HG02678 (cell line): ENCODE data around the gene HEATR1.
"Not testable (repeated sequence)": the region's sequence is repeated elsewhere in the genome, so short reads cannot be mapped to it uniquely, and the experiment has no call there.

ENCODE experiments used
- ATAC-seq: cut with Tn5 transposase; IDR thresholded peaks from one replicate; pipeline ENCODE4 v1.9.1; 2021; ENCODE audit warnings: mild to moderate bottlenecking, moderate library complexity; ENCODE audit not compliant: unreplicated experiment

The HEATR1 gene

DNA sequence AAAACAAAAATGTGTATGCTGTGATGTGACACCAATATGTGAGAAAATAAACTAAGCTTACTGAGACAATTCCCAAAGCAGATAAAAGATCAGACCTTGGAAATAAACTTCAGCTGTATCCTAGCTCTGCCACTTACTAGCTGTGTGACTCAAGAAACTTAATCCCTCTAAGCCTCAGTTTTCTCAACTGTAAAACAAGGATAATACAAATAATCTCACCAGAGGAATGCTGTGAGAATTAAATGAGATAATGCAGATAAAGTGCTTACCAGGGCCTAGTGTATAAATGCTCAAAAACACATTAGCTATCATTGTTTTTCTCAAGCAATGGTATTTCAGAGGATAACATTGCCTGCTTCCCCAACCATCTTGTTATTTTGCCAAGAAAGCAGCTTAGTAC, 2.1 kb downstream of the HEATR1 start:
- no peak for ATAC-seq

DNA sequence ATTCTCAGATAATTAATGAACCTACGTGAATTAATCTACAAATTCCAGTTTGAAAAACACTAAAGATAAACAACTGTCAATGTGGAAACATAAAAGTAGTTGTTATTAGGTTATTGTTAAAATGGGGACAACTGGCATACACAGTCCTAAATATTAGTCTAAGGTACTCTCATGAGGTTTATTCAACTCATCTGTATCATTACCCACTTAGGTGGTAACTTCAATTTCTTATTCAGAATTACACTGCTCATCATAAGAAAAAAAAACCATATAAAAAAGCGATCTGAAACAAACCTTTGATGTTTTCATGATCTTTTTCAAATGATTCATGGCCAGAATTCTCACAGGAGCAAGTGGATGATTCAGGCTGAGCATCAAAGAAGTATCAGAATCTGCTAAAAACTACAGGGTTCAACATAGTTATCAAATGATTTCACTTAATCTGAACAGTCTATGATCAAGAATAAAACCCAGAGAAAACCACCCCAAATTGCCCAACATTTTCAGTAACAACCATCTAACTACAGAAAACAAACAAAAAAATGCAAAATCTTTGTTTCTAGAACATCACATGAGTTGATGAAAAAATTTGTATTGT, 13.7 kb downstream of the HEATR1 start:
- ATAC-seq, result no peak

GRCh38 chr1:236589531-236589930, 14.8 kb downstream of the HEATR1 start:
- ATAC-seq, result no peak

DNA sequence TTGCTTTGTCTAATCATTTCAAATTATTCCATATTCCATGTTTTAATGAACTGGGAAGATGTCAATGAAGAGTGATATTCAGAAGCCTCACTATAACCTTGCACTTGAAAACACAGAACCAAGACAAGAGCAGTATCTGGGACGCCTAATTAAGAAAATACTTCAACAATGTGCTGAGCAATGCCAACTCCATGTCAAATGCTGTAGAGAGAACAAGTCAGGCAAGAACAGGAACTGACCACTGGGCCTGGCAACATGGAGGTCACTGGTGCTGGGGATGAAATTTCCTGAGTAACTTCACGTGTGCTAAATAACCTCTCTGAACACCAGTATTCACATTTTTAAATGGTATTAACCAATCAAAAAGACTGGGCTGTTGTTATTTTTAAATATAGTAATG, 22.8 kb downstream of the HEATR1 start:
- no peak for ATAC-seq

- ATAC-seq, result not testable (repeated sequence)
Measured at GRCh38 chr1:236580404-236580803, 23.9 kb downstream of the HEATR1 start.

DNA sequence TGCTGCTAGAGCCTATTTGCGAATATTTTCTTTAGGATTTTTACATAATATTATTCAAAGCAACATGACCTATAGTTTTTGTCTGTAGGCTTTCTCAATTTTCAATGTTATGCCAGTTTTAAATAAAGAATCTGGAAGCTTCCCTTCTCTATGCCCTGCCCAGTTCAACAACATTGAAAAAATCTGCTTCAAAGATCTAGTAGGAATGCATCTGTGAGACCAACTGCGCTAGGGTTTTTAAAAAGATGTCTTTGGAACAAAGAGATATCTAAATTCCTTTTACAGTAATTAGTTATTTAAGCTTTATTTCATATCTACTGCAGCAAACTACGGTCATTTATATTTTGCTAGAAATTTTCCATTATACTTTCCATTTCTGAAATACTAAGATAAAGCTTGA, 25.7 kb downstream of the HEATR1 start:
- ATAC-seq, result no peak

GRCh38 chr1:236577041-236577440, 27.3 kb downstream of the HEATR1 start:
- ATAC-seq, result not testable (repeated sequence)

- ATAC-seq, result no peak
Measured at GRCh38 chr1:236576004-236576403, 28.3 kb downstream of the HEATR1 start.

DNA sequence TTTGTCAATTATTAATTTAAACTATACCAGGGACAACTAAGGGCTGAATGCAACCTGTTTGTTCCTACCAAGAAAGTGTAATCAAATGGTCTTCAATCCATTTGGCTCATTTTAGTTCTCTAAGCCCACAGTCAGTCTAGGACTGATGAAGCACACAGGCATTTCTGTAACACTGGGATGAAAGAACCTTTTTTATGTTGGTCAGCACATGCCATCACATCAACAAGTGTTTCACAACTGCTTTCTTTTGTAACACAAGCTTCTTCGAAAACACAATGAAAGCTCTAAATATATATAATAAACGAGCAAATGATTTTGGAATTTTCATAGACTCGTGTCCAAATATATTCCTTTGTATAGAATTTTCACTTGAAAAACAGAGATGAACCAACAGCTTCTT, 28.8 kb downstream of the HEATR1 start:
- no peak for ATAC-seq

- no peak for ATAC-seq
Measured at GRCh38 chr1:236568285-236568894, 35.9 kb downstream of the HEATR1 start.

DNA sequence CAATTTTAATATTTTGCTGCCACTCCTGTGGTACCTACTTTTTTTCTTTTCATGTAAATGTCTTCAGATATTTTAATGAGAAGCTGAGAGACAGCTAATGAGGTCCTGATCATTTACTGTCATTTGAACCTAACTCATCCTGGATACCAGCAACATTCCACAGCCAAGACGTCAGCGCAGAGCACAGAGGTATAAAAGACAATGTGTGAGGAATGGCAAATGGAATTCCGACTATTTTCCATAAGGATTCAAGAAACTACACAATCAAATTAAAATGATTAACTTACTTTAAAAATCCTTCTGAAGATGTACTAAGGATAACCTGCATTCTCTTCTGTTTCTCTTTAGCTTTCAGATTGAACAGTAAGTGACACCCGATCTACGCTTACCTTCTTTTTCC, 38.8 kb downstream of the HEATR1 start:
- no peak for ATAC-seq

- ATAC-seq, result no peak
Measured at GRCh38 chr1:236561976-236562375, 42.3 kb downstream of the HEATR1 start.

GRCh38 chr1:236560213-236560771, 44.0 kb downstream of the HEATR1 start:
- no peak for ATAC-seq

DNA sequence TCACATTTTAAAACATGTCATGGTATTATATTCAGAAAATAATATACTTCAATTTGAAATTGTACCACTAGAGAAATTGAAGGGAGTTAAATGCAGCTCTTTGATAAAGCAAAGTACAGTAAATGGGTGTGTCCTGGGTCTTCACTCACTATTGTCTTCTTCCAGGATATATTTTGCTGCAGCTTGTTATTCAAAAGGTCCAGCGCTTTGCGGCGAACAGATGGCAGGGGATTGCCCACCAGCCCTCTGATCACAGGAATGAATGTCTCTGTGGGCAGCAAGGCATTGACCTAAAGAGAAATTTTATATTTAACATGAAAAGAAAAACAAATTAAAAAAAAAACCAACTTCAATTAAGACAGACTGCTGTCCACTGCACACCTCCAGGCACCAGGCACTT, 45.5 kb downstream of the HEATR1 start:
- no peak for ATAC-seq

DNA sequence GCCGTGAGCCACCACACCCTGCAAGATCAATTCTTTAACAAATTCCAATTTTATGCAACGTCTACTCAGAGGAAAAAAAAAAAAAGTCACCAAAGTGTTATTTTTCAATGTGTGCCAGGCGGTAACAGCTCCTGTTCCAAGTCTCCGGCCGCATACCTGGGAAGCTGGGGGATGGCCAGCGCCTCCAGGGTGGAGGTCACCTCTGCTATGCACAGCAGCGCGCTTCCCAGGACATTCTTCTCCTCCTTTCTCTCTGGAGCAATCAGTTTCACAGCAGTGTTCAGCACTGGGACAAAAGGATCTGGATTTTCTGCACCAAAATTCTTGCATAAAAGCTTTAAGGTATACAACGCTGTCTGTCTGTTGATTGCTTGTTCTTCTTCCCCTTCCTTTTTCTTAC, 46.2 kb downstream of the HEATR1 start:
- ATAC-seq, result no peak

- no peak for ATAC-seq
Measured at GRCh38 chr1:236556606-236557005, 47.7 kb downstream of the HEATR1 start.

DNA sequence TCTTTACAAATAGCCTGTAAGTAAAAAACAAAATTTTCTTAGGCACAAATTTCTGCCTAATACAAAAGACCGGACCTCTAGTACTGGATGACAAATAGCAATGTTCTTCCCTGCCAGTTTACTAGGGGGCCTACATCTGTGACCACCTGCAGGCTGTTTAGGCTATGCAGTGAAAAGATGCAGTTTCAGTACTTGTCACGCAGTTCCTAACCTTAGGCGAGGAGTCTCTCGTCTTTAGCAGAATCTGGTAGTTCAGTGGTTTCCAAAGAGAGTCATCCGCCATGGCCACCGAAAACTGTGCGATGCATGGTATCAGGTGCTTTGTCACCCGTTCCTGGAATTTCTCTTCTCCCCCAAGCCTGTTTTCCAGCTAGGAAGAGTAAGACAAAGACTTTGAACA, 50.9 kb downstream of the HEATR1 start:
- ATAC-seq, result no peak

GRCh38 chr1:236552901-236553300, 51.4 kb downstream of the HEATR1 start:
- no peak for ATAC-seq

DNA sequence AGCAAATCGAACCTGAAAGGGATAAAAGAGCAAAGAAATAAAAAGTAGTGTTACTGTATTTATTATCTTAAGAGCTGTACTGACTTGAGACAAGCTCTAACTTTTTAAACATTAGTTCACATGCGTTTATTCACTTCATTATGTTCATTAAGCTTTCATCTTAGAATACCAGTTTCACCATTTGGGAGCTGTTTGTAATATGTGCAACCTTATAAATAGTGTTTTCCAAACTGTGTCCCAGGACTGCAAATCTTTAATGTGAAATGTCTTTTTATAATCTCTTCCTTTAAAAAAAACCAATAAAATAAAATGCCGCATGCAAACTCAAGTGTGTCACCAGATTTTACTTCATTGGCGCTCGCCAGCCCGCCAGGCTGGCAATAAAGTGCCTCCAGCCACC, 52.2 kb downstream of the HEATR1 start:
- no peak for ATAC-seq

- no peak for ATAC-seq
Measured at GRCh38 chr1:236550961-236551851, 53.1 kb downstream of the HEATR1 start.

- ATAC-seq, result no peak
Measured at GRCh38 chr1:236548452-236548851, 55.9 kb downstream of the HEATR1 start.
